Bronchial epithelial cell (primary cell): ENCODE data around the gene PPP1R13B. TPM values are rescaled to one million over a fixed set of nuclear protein-coding genes. Genes with fewer than 3 reads are reported as not detected.
A peak's percentile ranks its signal among the peaks of the same experiment; 100 is the strongest.

Source experiments
- DNase-seq: peaks from one replicate; pipeline ENCODE4 v3.0.0-alpha.2; 2010; ENCODE audit warnings: low read depth
- FAIRE-seq: peaks from 2 replicates; lab custom pipeline; 2011; peaks lifted over from hg19 to GRCh38; lab: Jason Lieb, UNC
- H3K27me3 ChIP-seq: 2 replicates; pipeline ENCODE4 v1.5.1; 2011; ENCODE audit warnings: low read length; ENCODE audit not compliant: control insufficient read depth, insufficient read depth
- H3K36me3 ChIP-seq: 2 replicates; pipeline ENCODE4 v1.5.1; 2011; ENCODE audit warnings: low read length; ENCODE audit not compliant: control insufficient read depth, insufficient read depth
- H3K4me3 ChIP-seq: 2 replicates; pipeline ENCODE4 v1.5.1; 2011; ENCODE audit warnings: mild to moderate bottlenecking, low read depth, low read length, control low read depth
- total RNA-seq: library from RNA; depleted of rRNA; stranded (reverse); fragments of >200 nt; gene quantifications from 2 replicates; pipeline ENCODE4 v1.2.1, GENCODE V29; 2014
- TF ChIP-seq, protein P1 (sequence below): IDR thresholded peaks from 2 replicates; pipeline ENCODE4 v1.5.1; 2011; ENCODE audit warnings: mild to moderate bottlenecking, moderate library complexity, low read length, control low read depth, inconsistent platforms; ENCODE audit not compliant: insufficient read depth, severe bottlenecking

Gene PPP1R13B
- total RNA-seq, 1 donor from 2014 or later = 4.2 TPM

DNA sequence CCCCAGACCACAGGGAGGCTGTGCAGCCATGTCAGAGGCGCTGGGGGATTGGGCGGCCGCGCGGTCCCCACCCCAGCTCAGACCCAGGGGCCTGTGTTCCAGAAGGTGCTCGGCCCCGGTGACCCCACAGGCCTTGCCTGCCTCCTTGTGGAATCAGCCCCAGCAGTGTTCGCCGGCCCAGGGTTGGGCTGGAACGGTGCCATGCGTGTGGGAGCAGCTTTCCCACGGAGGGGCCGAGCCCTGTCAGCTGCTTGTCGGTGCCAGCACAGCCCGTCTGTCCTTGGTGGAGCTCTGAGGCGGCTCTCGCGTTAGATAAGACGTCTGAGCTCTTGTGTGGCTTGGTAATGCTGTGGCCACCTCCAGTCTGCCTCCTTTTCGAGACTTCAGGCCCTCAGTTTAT lies 123.3 kb downstream of the PPP1R13B start:
- Histone ChIP-seq H3K36me3 (peaks cover 22% of the 10 kb centered on the region), H3K27me3 (no peaks in the 10 kb centered on the region), H3K4me3 (no peak overlapping the region)
- no peak for FAIRE-seq
- TF ChIP-seq, protein P1, sequence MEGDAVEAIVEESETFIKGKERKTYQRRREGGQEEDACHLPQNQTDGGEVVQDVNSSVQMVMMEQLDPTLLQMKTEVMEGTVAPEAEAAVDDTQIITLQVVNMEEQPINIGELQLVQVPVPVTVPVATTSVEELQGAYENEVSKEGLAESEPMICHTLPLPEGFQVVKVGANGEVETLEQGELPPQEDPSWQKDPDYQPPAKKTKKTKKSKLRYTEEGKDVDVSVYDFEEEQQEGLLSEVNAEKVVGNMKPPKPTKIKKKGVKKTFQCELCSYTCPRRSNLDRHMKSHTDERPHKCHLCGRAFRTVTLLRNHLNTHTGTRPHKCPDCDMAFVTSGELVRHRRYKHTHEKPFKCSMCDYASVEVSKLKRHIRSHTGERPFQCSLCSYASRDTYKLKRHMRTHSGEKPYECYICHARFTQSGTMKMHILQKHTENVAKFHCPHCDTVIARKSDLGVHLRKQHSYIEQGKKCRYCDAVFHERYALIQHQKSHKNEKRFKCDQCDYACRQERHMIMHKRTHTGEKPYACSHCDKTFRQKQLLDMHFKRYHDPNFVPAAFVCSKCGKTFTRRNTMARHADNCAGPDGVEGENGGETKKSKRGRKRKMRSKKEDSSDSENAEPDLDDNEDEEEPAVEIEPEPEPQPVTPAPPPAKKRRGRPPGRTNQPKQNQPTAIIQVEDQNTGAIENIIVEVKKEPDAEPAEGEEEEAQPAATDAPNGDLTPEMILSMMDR = no peak
- no peak for DNase-seq

DNA sequence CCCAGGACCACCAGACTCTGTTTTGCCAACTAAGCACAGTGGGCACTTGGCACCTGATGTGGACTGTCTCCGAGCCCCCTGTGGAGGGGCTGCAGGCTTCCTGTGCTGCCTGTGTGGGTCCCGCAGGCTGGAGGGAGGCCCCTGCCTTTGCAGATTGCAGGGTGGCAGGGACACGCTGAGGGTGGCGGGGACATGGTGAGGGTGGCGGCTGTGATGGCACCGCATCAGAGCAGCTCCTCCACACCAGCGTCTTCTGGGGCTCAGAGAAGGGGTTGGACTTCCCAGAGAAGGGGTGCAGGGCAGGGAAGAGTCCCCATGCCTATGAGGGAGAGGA lies 123.7 kb downstream of the PPP1R13B start:
- no peak for FAIRE-seq
- DNase-seq = no peak
- TF ChIP-seq, protein P1 = no peak
- Histone ChIP-seq H3K27me3 (no peaks in the 10 kb centered on the region), H3K4me3 (no peak overlapping the region), H3K36me3 (peaks cover 21% of the 10 kb centered on the region)

DNA sequence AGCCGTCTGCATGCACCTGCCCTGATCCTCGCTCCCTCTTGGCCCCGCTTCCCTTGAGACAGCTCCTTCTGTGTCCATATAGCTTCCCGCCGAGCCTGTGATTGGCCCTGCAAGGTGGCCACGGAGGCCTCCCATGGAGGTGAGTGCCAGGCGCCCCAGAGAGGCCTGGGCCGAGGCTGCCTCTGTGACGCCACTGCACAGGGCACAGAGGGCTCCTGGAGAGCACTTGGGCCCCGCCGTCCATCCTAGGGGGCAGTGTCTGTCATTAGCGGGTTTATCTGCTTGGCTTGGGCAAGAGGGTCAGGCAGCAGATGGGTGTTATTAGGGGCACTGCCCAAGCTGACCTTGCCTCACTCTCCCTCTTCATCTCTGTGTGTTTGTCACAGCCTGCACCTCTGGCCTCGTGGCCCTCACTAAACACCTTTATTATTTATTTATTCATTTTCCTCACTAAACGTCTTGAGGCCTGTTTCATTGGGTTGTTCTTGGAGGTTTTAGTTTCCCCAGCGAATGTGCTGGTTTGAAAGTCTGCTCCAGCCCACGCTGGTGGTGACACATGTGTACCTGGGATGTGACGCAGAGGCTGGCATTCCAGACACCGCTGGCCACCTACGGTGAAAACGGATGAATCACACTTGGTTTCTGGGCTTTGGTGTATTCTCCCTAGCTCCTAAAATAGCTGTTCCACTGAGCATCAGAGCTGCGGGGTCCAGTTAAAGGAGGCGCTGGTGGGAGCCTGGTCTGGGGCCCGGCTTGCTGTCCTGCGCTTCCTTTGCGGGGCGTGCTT lies 125.8 kb downstream of the PPP1R13B start:
- DNase-seq = peak; percentile 80

DNA sequence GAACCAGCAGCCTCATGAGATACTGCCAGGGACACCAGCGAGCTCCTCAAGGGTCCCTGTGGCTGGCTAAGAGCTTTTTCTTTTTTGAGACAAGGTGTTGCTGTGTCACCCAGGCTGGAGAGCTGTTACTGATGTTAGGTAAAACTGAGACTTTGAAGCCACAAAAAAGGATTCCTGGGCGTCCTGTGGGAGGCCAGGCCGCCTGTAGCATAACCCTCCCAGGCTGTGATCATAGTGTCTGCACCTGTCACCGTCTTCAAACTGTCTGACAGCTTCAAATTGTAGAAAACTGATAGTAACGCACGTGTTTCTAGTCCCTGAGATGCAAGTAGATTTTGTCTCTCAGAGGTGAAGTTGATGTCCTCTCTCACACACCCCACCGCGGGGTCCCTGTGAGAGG lies 127.6 kb downstream of the PPP1R13B start:
- H3K4me3 ChIP-seq = no peak overlapping the region
- no peak for DNase-seq
- H3K36me3 ChIP-seq = peaks cover 12% of the 10 kb centered on the region
- TF ChIP-seq, protein P1 = no peak
- no peaks in the 10 kb centered on the region for H3K27me3 ChIP-seq
- FAIRE-seq = no peak

More for the DNA sequence above, 125.8 kb downstream of the PPP1R13B start:
- TF ChIP-seq, protein P1 = no peak
- Histone ChIP-seq H3K36me3 (peaks cover 15% of the 10 kb centered on the region), H3K27me3 (no peaks in the 10 kb centered on the region), H3K4me3 (no peak overlapping the region)
- no peak for FAIRE-seq

DNA sequence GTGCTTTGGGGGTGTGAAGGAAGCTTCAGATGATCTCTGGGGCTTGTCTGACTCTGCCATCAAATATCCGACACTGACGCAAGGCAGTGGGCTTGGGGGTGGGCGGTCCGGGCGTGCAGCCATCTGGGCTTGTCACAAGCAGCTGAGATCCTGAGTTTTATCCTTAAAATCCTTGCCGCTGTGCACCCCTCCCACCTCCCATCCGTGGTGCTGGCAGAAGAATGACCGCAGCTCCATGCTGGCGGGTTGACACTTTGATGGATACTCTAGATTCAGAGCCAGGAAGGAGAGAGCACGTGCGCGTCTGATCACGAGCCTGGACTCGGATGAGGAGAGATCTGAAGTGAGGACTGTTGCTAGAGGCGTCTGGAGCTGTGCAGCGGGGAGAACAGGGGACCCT lies 128.8 kb downstream of the PPP1R13B start:
- Histone ChIP-seq H3K4me3 (no peak overlapping the region), H3K36me3 (peaks cover 9% of the 10 kb centered on the region), H3K27me3 (no peaks in the 10 kb centered on the region)
- DNase-seq (no peak), FAIRE-seq (no peak)
- TF ChIP-seq, protein P1 = no peak

DNA sequence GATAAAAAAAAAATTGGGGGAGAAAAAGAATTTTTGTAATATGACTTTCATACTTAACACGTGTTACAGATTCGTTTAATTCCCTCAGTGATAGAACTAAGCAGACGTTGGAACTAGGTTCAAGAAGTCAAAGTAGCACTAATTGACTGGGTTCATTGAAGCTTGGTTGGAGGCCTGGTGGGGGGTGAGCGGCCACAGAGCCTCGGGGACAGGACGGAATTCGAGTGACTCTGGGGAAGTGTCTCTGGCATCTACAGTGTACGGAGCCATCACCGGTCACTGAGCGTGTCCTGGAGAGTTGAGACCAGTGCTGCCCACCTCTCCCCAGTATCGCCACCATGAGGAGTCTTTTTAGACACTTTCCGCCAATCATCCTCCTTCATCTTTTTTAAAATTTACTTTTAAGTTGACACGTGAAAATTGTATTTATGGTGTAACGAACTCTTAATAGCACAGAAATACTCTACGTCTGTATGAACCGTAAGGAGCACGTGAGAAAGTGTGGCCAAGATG lies 130.4 kb downstream of the PPP1R13B start:
- Histone ChIP-seq H3K36me3 (peaks cover 10% of the 10 kb centered on the region), H3K4me3 (peak overlapping the region; percentile 79), H3K27me3 (no peaks in the 10 kb centered on the region)
- FAIRE-seq (no peak), DNase-seq (no peak)
- TF ChIP-seq, protein P1 = no peak
